NCI-H128 (cell line): ENCODE data around the gene SPEG.
A peak's percentile ranks its signal among the peaks of the same experiment; 100 is the strongest.
"Not testable (repeated sequence)": the region's sequence is repeated elsewhere in the genome, so short reads cannot be mapped to it uniquely, and the experiment has no call there.

ENCODE experiments used
- DNase-seq: peaks from one replicate; lab custom pipeline; 2025; ENCODE audit not compliant: unreplicated experiment; lab: John Stamatoyannopoulos, UW

Gene SPEG

DNA sequence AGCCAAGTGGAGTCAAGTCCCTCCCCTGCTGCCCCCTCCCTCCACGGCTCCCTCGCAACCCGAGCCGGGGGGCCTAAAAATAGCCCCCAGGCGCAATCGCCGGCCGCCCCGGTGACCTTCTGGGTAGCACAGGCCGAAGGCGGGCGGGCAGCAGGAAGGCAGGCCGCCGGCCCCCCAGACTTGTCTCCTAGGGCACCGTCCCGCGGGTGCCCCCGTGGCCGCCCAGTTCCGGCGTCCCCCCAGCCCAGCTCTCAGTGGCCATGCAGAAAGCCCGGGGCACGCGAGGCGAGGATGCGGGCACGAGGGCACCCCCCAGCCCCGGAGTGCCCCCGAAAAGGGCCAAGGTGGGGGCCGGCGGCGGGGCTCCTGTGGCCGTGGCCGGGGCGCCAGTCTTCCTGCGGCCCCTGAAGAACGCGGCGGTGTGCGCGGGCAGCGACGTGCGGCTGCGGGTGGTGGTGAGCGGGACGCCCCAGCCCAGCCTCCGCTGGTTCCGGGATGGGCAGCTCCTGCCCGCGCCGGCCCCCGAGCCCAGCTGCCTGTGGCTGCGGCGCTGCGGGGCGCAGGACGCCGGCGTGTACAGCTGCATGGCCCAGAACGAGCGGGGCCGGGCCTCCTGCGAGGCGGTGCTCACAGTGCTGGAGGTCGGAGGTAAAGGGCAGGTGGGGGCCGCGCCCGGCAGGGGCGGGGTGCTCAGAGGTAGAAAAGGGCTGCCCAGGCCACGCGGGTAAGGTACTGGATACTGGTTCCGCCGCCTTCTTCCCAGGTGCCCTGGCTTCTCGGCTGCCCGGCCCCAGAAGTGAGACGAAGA lies at the start of gene SPEG:
Gene SPEG (plus strand): TSS at position 126 of the 808 bp plus-strand sequence. CDS start 135 bp downstream, at position 261.
- no peak for DNase-seq

- no peak for DNase-seq
Measured at GRCh38 chr2:219384859-219385258, 49.8 kb upstream of the SPEG start.

- DNase-seq: no peak
Measured at GRCh38 chr2:219385958-219386520, 48.6 kb upstream of the SPEG start.

GRCh38 chr2:219386532-219387280 lies 47.9 kb upstream of the SPEG start:
- DNase-seq: no peak

DNA sequence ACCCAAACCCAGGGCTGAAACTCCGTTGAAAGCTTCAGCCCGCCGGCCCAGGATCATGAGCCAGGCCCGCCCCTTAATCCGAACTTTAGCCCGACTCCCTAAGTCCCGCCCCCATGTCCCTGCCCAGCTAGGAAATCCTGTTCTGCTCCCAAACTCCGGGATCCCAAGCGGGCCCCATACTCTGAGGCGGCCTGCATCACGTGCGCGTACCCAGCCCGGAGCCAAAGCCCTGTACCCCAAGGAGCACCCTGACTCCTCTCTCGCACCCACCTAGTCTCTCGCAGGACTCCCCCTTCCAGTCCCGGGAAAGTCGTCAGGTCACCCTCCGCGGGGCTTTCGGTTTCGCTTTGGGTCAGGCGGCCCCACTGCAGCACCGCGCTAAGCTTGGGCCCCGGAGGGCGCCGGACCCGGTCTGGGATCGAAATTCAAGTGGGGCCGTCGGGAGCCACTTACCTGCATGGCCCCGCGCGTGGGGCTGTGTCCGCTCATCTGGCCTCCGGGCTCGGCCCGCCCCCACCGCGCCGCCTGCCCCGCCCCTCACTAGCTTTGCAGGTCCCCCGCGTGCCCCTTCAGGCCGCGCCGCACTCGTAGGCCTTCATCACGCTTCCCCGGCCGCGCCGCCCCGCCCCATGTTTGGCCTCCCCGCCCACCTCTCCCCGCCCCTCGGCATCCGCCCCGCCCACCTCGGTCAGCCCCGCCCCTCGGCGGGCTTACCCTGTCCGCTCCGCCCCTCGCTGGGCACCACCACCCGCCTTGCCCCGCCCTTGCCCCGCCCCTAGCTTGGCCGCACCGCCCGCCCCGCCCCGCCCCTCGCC lies 47.1 kb upstream of the SPEG start, which contains the start of gene DNPEP:
Gene DNPEP (minus strand): TSS at position 607 of the 815 bp plus-strand sequence. CDS start 118 bp downstream, at position 489.
- peak; percentile 60 for DNase-seq

- DNase-seq: peak; percentile 60
Measured at GRCh38 chr2:219388121-219388906, 46.3 kb upstream of the SPEG start.

- no peak for DNase-seq
Measured at GRCh38 chr2:219388907-219389156, 45.8 kb upstream of the SPEG start.

DNA sequence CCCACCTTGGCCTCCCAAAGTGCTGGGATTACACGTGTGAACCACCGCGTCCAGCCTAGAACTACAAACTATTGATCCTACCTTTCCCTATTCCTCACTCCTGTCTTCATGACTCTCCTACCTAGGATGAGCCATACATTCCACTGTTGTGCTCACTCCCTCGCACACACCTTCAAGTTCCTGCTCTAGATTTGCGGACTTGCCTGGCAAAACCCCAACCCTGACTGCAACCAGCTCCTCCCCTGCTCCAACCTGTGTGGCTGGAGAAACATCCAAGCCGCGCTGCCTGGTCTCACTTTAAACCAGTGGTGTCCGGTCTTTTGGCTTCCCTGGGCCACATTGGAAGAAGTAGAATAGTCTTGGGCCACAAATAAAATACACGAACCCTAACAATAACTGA lies 41.9 kb upstream of the SPEG start:
- no peak for DNase-seq

GRCh38 chr2:219395056-219395455 lies 39.6 kb upstream of the SPEG start:
- not testable (repeated sequence) for DNase-seq

DNA sequence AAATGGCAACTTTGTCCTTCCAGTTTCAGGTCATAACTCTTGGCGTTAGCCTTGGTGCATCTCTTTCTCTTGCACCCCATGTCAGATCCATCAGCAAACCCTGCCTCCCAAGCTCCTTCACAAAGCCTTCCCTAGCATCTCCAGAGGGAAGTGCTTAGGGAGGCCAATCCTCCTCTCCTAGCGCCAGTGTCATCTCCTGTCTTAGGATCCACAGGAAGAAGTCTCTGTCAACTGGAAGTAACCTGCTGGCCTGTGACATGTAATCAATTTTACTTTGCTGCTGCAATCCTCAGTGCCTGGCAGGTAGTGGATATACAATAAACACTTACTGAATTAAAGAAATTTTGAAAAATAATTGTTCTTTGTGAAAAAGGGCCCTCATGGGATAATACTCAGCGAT lies 39.0 kb upstream of the SPEG start:
- no peak for DNase-seq

GRCh38 chr2:219396863-219397457 lies 37.7 kb upstream of the SPEG start:
- DNase-seq: no peak

GRCh38 chr2:219398721-219399363 lies 35.8 kb upstream of the SPEG start:
- DNase-seq: no peak

DNA sequence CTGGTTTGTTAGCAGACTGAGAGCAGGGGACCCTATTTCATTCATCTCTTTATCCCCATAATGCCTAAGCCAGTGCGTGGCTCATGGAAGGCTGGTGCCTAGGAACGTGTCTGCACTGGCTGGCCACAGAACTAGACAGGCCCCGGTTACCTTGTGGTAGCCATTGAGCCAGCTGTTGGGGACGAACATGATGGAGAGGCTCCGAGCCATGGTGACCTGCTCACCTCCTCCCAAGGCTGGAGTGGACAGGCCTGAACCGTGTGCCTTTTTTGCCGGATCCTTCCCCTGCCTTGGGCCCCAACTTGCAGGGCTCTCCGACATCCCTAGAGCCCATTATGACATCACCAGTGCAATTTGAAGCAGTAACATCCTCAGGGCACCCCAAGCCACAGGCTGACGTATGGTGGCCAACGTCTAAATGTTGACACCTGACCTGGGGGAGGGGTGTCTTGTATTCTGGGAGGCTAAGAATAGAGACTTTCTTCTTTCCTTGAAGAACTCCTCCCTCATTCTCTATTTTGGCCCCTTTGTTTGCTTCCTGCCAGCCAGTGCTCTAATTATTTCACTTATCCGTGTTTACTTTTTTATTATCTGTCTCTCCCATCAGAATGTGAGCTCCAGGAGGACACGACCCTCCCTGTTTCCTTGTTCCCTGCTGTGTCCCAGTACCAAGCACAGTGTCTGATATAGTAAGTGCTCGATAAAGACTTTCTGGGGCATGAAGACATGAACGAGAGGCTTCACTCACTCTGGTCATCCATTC lies 34.7 kb upstream of the SPEG start:
- DNase-seq: no peak

GRCh38 chr2:219400562-219400961 lies 34.1 kb upstream of the SPEG start:
- no peak for DNase-seq

DNA sequence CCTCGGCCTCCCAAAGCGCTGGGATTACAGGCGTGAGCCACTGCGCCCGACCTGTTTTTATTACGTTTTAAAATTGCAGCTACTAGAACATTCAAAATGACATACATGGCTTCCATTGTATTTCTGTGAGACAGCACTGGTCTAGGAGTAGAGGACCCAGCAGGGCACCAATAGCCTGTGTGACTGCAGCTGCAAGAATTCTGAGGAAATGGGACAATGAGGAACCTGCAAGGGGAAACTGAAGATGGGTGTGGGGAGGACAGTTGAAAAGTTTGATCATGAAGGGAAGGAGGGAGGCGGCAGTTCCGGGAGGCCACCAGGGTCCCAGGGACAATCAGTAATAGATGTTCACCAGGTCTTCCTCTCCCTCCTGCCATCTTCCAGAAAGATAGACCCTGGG lies 33.0 kb upstream of the SPEG start:
- no peak for DNase-seq

DNA sequence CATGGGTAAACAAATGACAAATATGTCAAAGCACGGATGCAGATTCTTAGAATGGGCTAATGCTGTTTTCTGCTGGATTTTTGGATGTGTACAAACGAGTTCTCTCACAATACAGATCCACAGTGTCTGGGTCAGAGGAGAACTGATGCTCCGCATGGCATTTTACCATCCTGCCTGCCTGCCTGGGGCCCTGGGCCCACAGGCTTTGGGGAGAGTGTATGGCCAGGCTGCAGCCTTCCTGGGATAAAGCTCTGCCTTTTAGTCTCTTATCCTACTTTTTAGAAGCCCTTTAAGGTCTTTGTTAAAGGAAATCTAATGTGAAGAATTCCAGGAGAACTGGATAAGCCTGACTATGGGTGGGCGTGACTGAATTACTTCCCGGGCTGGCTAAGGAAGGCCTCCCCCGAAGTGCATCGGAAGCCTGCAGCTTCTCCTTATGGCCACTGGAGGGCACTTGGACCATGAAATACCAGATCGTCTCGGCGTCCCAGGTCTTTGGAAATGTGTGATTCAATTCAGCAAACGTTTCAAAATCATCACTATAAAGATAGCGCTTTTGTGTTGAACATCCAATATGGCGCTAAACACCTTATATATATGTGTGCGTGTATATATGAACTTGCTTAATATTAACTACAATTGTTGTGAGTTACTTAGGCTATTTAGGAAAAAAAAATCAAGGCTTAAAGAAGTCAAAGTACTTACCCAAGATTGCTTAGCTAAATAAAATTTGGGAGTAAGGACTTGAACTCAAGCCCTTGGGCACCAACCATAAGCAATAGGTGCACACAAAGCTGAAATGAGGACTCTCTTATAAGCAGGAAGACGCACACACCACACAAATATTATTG lies 31.8 kb upstream of the SPEG start:
- peak; percentile 28 for DNase-seq

- no peak for DNase-seq
Measured at GRCh38 chr2:219403861-219404260, 30.8 kb upstream of the SPEG start.
